GM20431 (cell line): ENCODE data around the gene NNAT.
"Not testable (repeated sequence)": the region's sequence is repeated elsewhere in the genome, so short reads cannot be mapped to it uniquely, and the experiment has no call there.

Source experiments
- in situ Hi-C: fragments of 300-500 bp; cut with MseI, MboI; formaldehyde crosslinking; loops from one replicate; pipeline ENCODE4 v1.15.0; 2020; ENCODE audit warnings: low sequenced_read_pairs; ENCODE audit not compliant: unreplicated experiment

The NNAT gene

GRCh38 chr20:37521061-37521771 lies at the start of gene NNAT:
TSS of gene NNAT (plus strand) at chr20:37521250. CDS start at chr20:37521332, 82 bp downstream.
- in situ Hi-C loops: loop anchor here (10.0 kb wide), 1 partner anchor 126 kb away; no protein-coding TSS in a partner anchor

GRCh38 chr20:37471741-37472235 lies 49.3 kb upstream of the NNAT start:
- in situ Hi-C loops: no loop called here

- in situ Hi-C loops: not testable (repeated sequence)
Measured at GRCh38 chr20:37472435-37472834, 48.6 kb upstream of the NNAT start.

- in situ Hi-C loops: no loop called here
Measured at GRCh38 chr20:37473249-37474000, 47.6 kb upstream of the NNAT start.

- in situ Hi-C loops: no loop called here
Measured at GRCh38 chr20:37474386-37474785, 46.7 kb upstream of the NNAT start.

- in situ Hi-C loops: no loop called here
Measured at GRCh38 chr20:37475252-37475651, 45.8 kb upstream of the NNAT start.

GRCh38 chr20:37477041-37477440 lies 44.0 kb upstream of the NNAT start:
- in situ Hi-C loops: no loop called here

GRCh38 chr20:37479266-37479665 lies 41.8 kb upstream of the NNAT start:
- in situ Hi-C loops: no loop called here

- in situ Hi-C loops: no loop called here
Measured at GRCh38 chr20:37479925-37480691, 40.9 kb upstream of the NNAT start.

GRCh38 chr20:37480919-37481318 lies 40.1 kb upstream of the NNAT start:
- in situ Hi-C loops: no loop called here

GRCh38 chr20:37481610-37482009 lies 39.4 kb upstream of the NNAT start:
- in situ Hi-C loops: no loop called here

GRCh38 chr20:37484331-37484730 lies 36.7 kb upstream of the NNAT start:
- in situ Hi-C loops: no loop called here

GRCh38 chr20:37486209-37486608 lies 34.8 kb upstream of the NNAT start:
- in situ Hi-C loops: not testable (repeated sequence)

- in situ Hi-C loops: no loop called here
Measured at GRCh38 chr20:37490663-37491350, 30.2 kb upstream of the NNAT start.

GRCh38 chr20:37492096-37492625 lies 28.9 kb upstream of the NNAT start:
- in situ Hi-C loops: no loop called here

- in situ Hi-C loops: no loop called here
Measured at GRCh38 chr20:37492945-37493344, 28.1 kb upstream of the NNAT start.

- in situ Hi-C loops: no loop called here
Measured at GRCh38 chr20:37494301-37494700, 26.7 kb upstream of the NNAT start.

- in situ Hi-C loops: no loop called here
Measured at GRCh38 chr20:37494796-37495195, 26.3 kb upstream of the NNAT start.

- in situ Hi-C loops: no loop called here
Measured at GRCh38 chr20:37498066-37498665, 22.9 kb upstream of the NNAT start.
